Stomach (tissue), 9 donors: Measurements from ENCODE around the gene SLCO1B3. TPM values are rescaled to one million over a fixed set of nuclear protein-coding genes. Genes with fewer than 3 reads are reported as not detected.

Experiments used
- DNase-seq, 2 donors: peaks; one replicate each; pipeline versions ENCODE4 v3.0.0 to v3.0.0-alpha.2; 2013 to 2019
- H3K27ac ChIP-seq, 5 donors: fragments of 200-600 bp in 4 of 5; sonication (generic) in 4 of 5; one replicate each; pipeline ENCODE4 v1.5.1; 2013 to 2019; ENCODE audit warnings: mild to moderate bottlenecking in 1 of 5, moderate library complexity in 1 of 5
- H3K27me3 ChIP-seq, 3 donors: fragments of 200-600 bp; sonication (generic); one replicate each; pipeline ENCODE4 v1.5.1; 2017 to 2019; ENCODE audit warnings: mixed run types in 1 of 3
- H3K36me3 ChIP-seq, 4 donors: fragments of 200-600 bp; sonication (generic); 1 replicate in 3 of 4; 2 replicates in 1 of 4; pipeline ENCODE4 v1.5.1; 2016 to 2019
- H3K4me1 ChIP-seq, 4 donors: fragments of 200-600 bp; sonication (generic); one replicate each; pipeline ENCODE4 v1.5.1; 2016 to 2019
- H3K4me3 ChIP-seq, 4 donors: fragments of 200-600 bp; sonication (generic) in 3 of 4; one replicate each; pipeline ENCODE4 v1.5.1; 2016 to 2019; ENCODE audit warnings: mild to moderate bottlenecking in 1 of 4
- H3K9me3 ChIP-seq, 4 donors: fragments of 200-600 bp; sonication (generic); one replicate each; pipeline ENCODE4 v1.5.1; 2016 to 2019
- CTCF ChIP-seq, 7 experiments: fragments of 450-650 bp in 4 of 7; fragments of 200-600 bp in 3 of 7; sonication (generic) in 3 of 7; IDR thresholded peaks; one replicate each; pipeline ENCODE4 v1.5.1; 2016 to 2019; ENCODE audit warnings: antibody characterized with exemption in 7 of 7, control low read depth in 2 of 7, mild to moderate bottlenecking in 1 of 7
- EP300 ChIP-seq: sonication (generic); formaldehyde crosslinking; IDR thresholded peaks from one replicate; pipeline ENCODE4 v1.6.1; 2017; ENCODE audit warnings: antibody characterized with exemption
- POLR2A ChIP-seq, 4 donors: fragments of 450-650 bp; IDR thresholded peaks; one replicate each; pipeline ENCODE4 v1.6.1; 2016; ENCODE audit warnings: antibody characterized with exemption in 4 of 4, control low read depth in 2 of 4, mild to moderate bottlenecking in 1 of 4, moderate library complexity in 1 of 4
- POLR2AphosphoS5 ChIP-seq, 3 donors: sonication (generic); formaldehyde crosslinking; IDR thresholded peaks; one replicate each; pipeline ENCODE4 v1.6.1; 2016; ENCODE audit warnings: antibody characterized with exemption in 3 of 3
- WGBS, 5 donors: extraction: QIAGEN DNeasy Blood & Tissue Kit in 3 of 5; methylation state at CpG; one replicate each; pipeline versions ENCODE4 v1.1.5 to v1.1.7; 2013 to 2018; 5-methylcytosine and 5-hydroxymethylcytosine counted together
- intact Hi-C: fragments of 100-400 bp; cut with DNase I; formaldehyde crosslinking; loops from one replicate; pipeline ENCODE4 v1.15.1; 2023; ENCODE audit warnings: low total_unique reads
- polyA plus RNA-seq, 3 donors: library from polyadenylated mRNA; stranded (reverse); fragments of 200-250 nt; gene quantifications; one replicate each; pipeline ENCODE4 v1.2.3, GENCODE V29; 2013
- total RNA-seq, 5 donors: library from RNA; depleted of rRNA; stranded (reverse); fragments of >200 nt; gene quantifications; one replicate each; pipeline versions ENCODE4 v1.1.0 to v1.2.3, GENCODE V29; 2014 to 2016
- donor health status: healthy with polysubstance abuse.
- donor health status: Bipolar disorder and iron deficiency.
- donor health status: healthy.

The SLCO1B3 gene
- total and polyA plus RNA-seq, 8 donors: 0.30 to 0.76 TPM; not detected in 6

- intact Hi-C loops: no loop called here
- no peak for DNase-seq
Observed at GRCh38 chr12:20863056-20863455, 52.6 kb downstream of the SLCO1B3 start.

GRCh38 chr12:20865873-20866272 lies 55.4 kb downstream of the SLCO1B3 start:
- Histone ChIP-seq H3K4me3 (no peak overlapping the region), H3K4me1 (no peaks in the 10 kb centered on the region), H3K27me3 (no peaks in the 10 kb centered on the region), H3K9me3 (no peaks in the 10 kb centered on the region), H3K27ac (no peak overlapping the region), H3K36me3 (no peaks in the 10 kb centered on the region)
- no peak for TF ChIP-seq CTCF (IDR thresholded peaks at IDR 0.05)
- TF ChIP-seq EP300: no peak
- no peak for TF ChIP-seq POLR2AphosphoS5 (IDR thresholded peaks at IDR 0.05)
- no peak for TF ChIP-seq POLR2A (IDR thresholded peaks at IDR 0.05)
- WGBS, 5 donors: 27 to 61% (median 39%) methylated on average over 2 of the region's 2 CpGs
- intact Hi-C loops: no loop called here
- DNase-seq: peak in 1 of 2 donors; percentile 5

More at GRCh38 chr12:20863056-20863455, 52.6 kb downstream of the SLCO1B3 start:
- no peaks in the 10 kb centered on the region for H3K4me1 ChIP-seq
- no peaks in the 10 kb centered on the region for H3K27me3 ChIP-seq
- no peaks in the 10 kb centered on the region for H3K36me3 ChIP-seq
- TF ChIP-seq POLR2A (IDR thresholded peaks at IDR 0.05): no peak
- no peak for TF ChIP-seq EP300
- no peak for TF ChIP-seq CTCF (IDR thresholded peaks at IDR 0.05)
- TF ChIP-seq POLR2AphosphoS5 (IDR thresholded peaks at IDR 0.05): no peak
- WGBS, 5 donors: 78 to 91% (median 82%) methylated on average over 3 of the region's 3 CpGs
- no peaks in the 10 kb centered on the region for H3K9me3 ChIP-seq
- H3K4me3 ChIP-seq: no peak overlapping the region
- no peak overlapping the region for H3K27ac ChIP-seq

GRCh38 chr12:20868277-20868676 lies 57.8 kb downstream of the SLCO1B3 start:
- no peak for DNase-seq
- TF ChIP-seq POLR2AphosphoS5 (IDR thresholded peaks at IDR 0.05): no peak
- TF ChIP-seq CTCF (IDR thresholded peaks at IDR 0.05): no peak
- no peak for TF ChIP-seq EP300
- no peak for TF ChIP-seq POLR2A (IDR thresholded peaks at IDR 0.05)
- Histone ChIP-seq H3K27ac (no peak overlapping the region), H3K9me3 (no peaks in the 10 kb centered on the region), H3K36me3 (no peaks in the 10 kb centered on the region), H3K27me3 (no peaks in the 10 kb centered on the region), H3K4me3 (no peak overlapping the region), H3K4me1 (no peaks in the 10 kb centered on the region)
- intact Hi-C loops: no loop called here
- WGBS, 5 donors: 91 to 96% (median 94%) methylated on average over 2 of the region's 2 CpGs

GRCh38 chr12:20883288-20883687 lies 72.8 kb downstream of the SLCO1B3 start:
- Histone ChIP-seq H3K9me3 (peaks cover 0 to 3% (median 0%) of the 10 kb centered on the region in 4 donors), H3K27me3 (no peaks in the 10 kb centered on the region), H3K36me3 (no peaks in the 10 kb centered on the region), H3K27ac (no peak overlapping the region), H3K4me1 (peaks cover 0 to 5% (median 0%) of the 10 kb centered on the region in 4 donors), H3K4me3 (no peak overlapping the region)
- DNase-seq: peak; percentile 9 to 65
- intact Hi-C loops: no loop called here
- no peak for TF ChIP-seq POLR2A (IDR thresholded peaks at IDR 0.05)
- no peak for TF ChIP-seq POLR2AphosphoS5 (IDR thresholded peaks at IDR 0.05)
- no peak for TF ChIP-seq CTCF (IDR thresholded peaks at IDR 0.05)
- no peak for TF ChIP-seq EP300
